ENCODE measurements around the gene IRF6. TPM values are rescaled to one million over a fixed set of nuclear protein-coding genes. Genes with fewer than 3 reads are reported as not detected.

Gene IRF6
- total RNA-seq, 1 experiment from 2014 or later: 35.2 TPM

GRCh38 chr1:209854196-209854595 is 48.3 kb upstream of the IRF6 start (continued):
- TF ChIP-seq ZBTB33 (IDR thresholded peaks at IDR 0.05; ENCODE audit: extremely low read depth, insufficient replicate concordance, low read length) (no peak), POLR2AphosphoS5 (IDR thresholded peaks at IDR 0.05; ENCODE audit: low read depth, low read length) (no peak), ELF1 (IDR thresholded peaks at IDR 0.05; ENCODE audit: borderline replicate concordance, low read depth) (no peak), EZH2phosphoT487 (IDR thresholded peaks at IDR 0.05; ENCODE audit: borderline replicate concordance) (no peak), SRF (IDR thresholded peaks at IDR 0.05; ENCODE audit: low read depth) (no peak), SIN3A (IDR thresholded peaks at IDR 0.05; ENCODE audit: low read depth) (no peak), CEBPB (IDR thresholded peaks at IDR 0.05; ENCODE audit: low read depth) (no peak)
- TF ChIP-seq, protein P1, sequence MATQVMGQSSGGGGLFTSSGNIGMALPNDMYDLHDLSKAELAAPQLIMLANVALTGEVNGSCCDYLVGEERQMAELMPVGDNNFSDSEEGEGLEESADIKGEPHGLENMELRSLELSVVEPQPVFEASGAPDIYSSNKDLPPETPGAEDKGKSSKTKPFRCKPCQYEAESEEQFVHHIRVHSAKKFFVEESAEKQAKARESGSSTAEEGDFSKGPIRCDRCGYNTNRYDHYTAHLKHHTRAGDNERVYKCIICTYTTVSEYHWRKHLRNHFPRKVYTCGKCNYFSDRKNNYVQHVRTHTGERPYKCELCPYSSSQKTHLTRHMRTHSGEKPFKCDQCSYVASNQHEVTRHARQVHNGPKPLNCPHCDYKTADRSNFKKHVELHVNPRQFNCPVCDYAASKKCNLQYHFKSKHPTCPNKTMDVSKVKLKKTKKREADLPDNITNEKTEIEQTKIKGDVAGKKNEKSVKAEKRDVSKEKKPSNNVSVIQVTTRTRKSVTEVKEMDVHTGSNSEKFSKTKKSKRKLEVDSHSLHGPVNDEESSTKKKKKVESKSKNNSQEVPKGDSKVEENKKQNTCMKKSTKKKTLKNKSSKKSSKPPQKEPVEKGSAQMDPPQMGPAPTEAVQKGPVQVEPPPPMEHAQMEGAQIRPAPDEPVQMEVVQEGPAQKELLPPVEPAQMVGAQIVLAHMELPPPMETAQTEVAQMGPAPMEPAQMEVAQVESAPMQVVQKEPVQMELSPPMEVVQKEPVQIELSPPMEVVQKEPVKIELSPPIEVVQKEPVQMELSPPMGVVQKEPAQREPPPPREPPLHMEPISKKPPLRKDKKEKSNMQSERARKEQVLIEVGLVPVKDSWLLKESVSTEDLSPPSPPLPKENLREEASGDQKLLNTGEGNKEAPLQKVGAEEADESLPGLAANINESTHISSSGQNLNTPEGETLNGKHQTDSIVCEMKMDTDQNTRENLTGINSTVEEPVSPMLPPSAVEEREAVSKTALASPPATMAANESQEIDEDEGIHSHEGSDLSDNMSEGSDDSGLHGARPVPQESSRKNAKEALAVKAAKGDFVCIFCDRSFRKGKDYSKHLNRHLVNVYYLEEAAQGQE (IDR thresholded peaks at IDR 0.05; ENCODE audit: low read depth): no peak

GRCh38 chr1:209853676-209854075 is 47.7 kb upstream of the IRF6 start:
- DNase-seq (ENCODE audit: low read depth, low spot score) (no peak), ATAC-seq (no peak)
- no TSS peak for BruUV-seq (replicated peaks)
- Histone ChIP-seq H3K27me3 (ENCODE audit: insufficient read depth, low read length) (no peaks in the 10 kb centered on the region), H3K36me3 (ENCODE audit: control insufficient read depth in 1 of 2, insufficient read depth in 2 of 2, low read length in 2 of 2) (peaks cover 17 to 47% of the 10 kb centered on the region in 2 experiments), H4K20me1 (ENCODE audit: insufficient read depth) (no peaks in the 10 kb centered on the region), H3K4me1 (ENCODE audit: control insufficient read depth in 1 of 2, insufficient read depth in 2 of 2, low read length in 2 of 2) (no peaks in the 10 kb centered on the region), H3K27ac (ENCODE audit: low read depth, low read length) (no peak overlapping the region), H3K9me3 (ENCODE audit: control insufficient read depth in 1 of 2, insufficient read depth in 1 of 2, low read depth in 1 of 2, low read length in 2 of 2) (no peaks in the 10 kb centered on the region), H3K9ac (ENCODE audit: low read length) (no peak overlapping the region), H2AFZ (ENCODE audit: low read depth, low read length, poor library complexity, severe bottlenecking) (no peak overlapping the region), H3K79me2 (ENCODE audit: insufficient read depth, low read length) (peaks cover 3% of the 10 kb centered on the region; the same call in 1 of the 2 replicates), H3K4me2 (ENCODE audit: low read length) (no peak overlapping the region), H3K4me3 (replicated peaks in 1 of 2; ENCODE audit: low read depth in 1 of 2, low read length in 2 of 2) (no peak overlapping the region), H3K9me2 (ENCODE audit: insufficient read depth) (no peaks in the 10 kb centered on the region)
- ChIA-PET RAD21 (ENCODE audit: low non-redundant PET in 1 of 2, low total read pairs in 2 of 2, uncharacterized antibody in 2 of 2, unreplicated experiment in 2 of 2) (no interaction called here), CTCF (no interaction called here), POLR2A (no interaction called here)
- intact Hi-C loops (cut with micrococcal nuclease): no loop called here
- TF ChIP-seq CTCF (IDR thresholded peaks at IDR 0.05 in 2 of 3, conservative IDR thresholded peaks at IDR 0.05 in 1 of 3; ENCODE audit: borderline replicate concordance in 1 of 3, insufficient read depth in 1 of 3, low read depth in 2 of 3, low read length in 2 of 3) (no peak), ZFX (IDR thresholded peaks at IDR 0.05) (no peak), YY1 (IDR thresholded peaks at IDR 0.05; ENCODE audit: extremely low read depth, insufficient replicate concordance, low read depth, low read length) (no peak), EZH2 (IDR thresholded peaks at IDR 0.05) (no peak), CEBPB (IDR thresholded peaks at IDR 0.05; ENCODE audit: low read depth) (no peak), SIN3A (IDR thresholded peaks at IDR 0.05; ENCODE audit: low read depth) (no peak), FOSL1 (IDR thresholded peaks at IDR 0.05; ENCODE audit: low read depth) (no peak), RAD21 (IDR thresholded peaks at IDR 0.05; ENCODE audit: low read depth) (no peak)
- TF ChIP-seq, protein P1 (IDR thresholded peaks at IDR 0.05; ENCODE audit: low read depth): no peak
